ENCODE results near the gene LRRK1. TPM values are rescaled to one million over a fixed set of nuclear protein-coding genes. Genes with fewer than 3 reads are reported as not detected.

Gene LRRK1
- total and polyA plus RNA-seq, 2 of the 13 experiments (the other 11 are each of a cell fraction or from before 2014, with no cell fraction given) = 0.13 to 1.2 TPM

- CTCF ChIA-PET (ENCODE audit: low intra/inter-chr PET ratio, low total read pairs) = no interaction called here
- no peaks in the 10 kb centered on the region for H3K9me3 ChIP-seq (ENCODE audit: low read length)
These were observed 11.2 kb downstream of the LRRK1 start for GRCh38 chr15:100930306-100930848.

GRCh38 chr15:100931143-100931890, 12.2 kb downstream of the LRRK1 start:
- Histone ChIP-seq H2AFZ (ENCODE audit: low read length) (no peak overlapping the region), H3K27ac (ENCODE audit: extremely low read length, insufficient read depth, low read length) (no peak overlapping the region), H4K20me1 (ENCODE audit: insufficient read depth, low read length) (no peaks in the 10 kb centered on the region), H3K4me3 (replicated peaks in 1 of 3; ENCODE audit: insufficient read depth in 1 of 3, low read depth in 2 of 3, low read length in 3 of 3) (no peak overlapping the region), H3K9ac (ENCODE audit: insufficient read depth, low read depth, low read length) (no peak overlapping the region), H3K9me3 (ENCODE audit: low read length) (no peaks in the 10 kb centered on the region), H3K4me1 (ENCODE audit: insufficient read depth, low read length) (no peaks in the 10 kb centered on the region), H3K27me3 (ENCODE audit: control insufficient read depth in 1 of 2, insufficient read depth in 2 of 2, low read length in 2 of 2) (peaks cover 0 to 36% of the 10 kb centered on the region in 2 experiments; a peak in 4 of 5 replicates), H3K4me2 (ENCODE audit: low read depth, low read length) (no peak overlapping the region), H3K36me3 (replicated peaks in 1 of 2; ENCODE audit: control insufficient read depth in 1 of 2, insufficient read depth in 2 of 2, low read length in 2 of 2) (no peaks in the 10 kb centered on the region), H3K79me2 (ENCODE audit: insufficient read depth, low read length) (no peaks in the 10 kb centered on the region)
- in situ Hi-C loops (cut with HindIII; ENCODE audit: extremely low pct_ligation_motif_present, low pct_unique_long_range_greater_than_20kb) (no loop called here), intact Hi-C loops (cut with micrococcal nuclease; ENCODE audit: unreplicated experiment) (no loop called here)
- no TSS peak for BruUV-seq (replicated peaks)
- WGBS (ENCODE audit: low lambda C conversion rate) = 24% methylated on average over 13 of the region's 15 CpGs
- TF ChIP-seq MYNN (CRISPR knock-in tag; IDR thresholded peaks at IDR 0.05; ENCODE audit: low read depth) = no peak
- DNase-seq (ENCODE audit: low spot score) = no peak
- ATAC-seq = no peak
- POLR2A ChIA-PET = no interaction called here
- CTCF ChIA-PET (ENCODE audit: low intra/inter-chr PET ratio, low total read pairs) = no interaction called here
- FAIRE-seq = no peak

More at GRCh38 chr15:100930306-100930848, 11.2 kb downstream of the LRRK1 start:
- H3K27me3 ChIP-seq (ENCODE audit: control insufficient read depth in 1 of 2, insufficient read depth in 2 of 2, low read length in 2 of 2) = peaks cover 0 to 43% of the 10 kb centered on the region in 2 experiments; a peak in 4 of 5 replicates
- in situ Hi-C loops (cut with HindIII; ENCODE audit: extremely low pct_ligation_motif_present, low pct_unique_long_range_greater_than_20kb) (no loop called here), intact Hi-C loops (cut with micrococcal nuclease; ENCODE audit: unreplicated experiment) (no loop called here)
- H2AFZ ChIP-seq (ENCODE audit: low read length) = no peak overlapping the region
- BruUV-seq (replicated peaks) = no TSS peak
- FAIRE-seq (no peak), ATAC-seq (no peak), DNase-seq (ENCODE audit: low spot score) (no peak)
- no peaks in the 10 kb centered on the region for H3K36me3 ChIP-seq (replicated peaks in 1 of 2; ENCODE audit: control insufficient read depth in 1 of 2, insufficient read depth in 2 of 2, low read length in 2 of 2)
- no peak overlapping the region for H3K9ac ChIP-seq (ENCODE audit: insufficient read depth, low read depth, low read length)
- no peaks in the 10 kb centered on the region for H4K20me1 ChIP-seq (ENCODE audit: insufficient read depth, low read length)
- TF ChIP-seq, protein P1, sequence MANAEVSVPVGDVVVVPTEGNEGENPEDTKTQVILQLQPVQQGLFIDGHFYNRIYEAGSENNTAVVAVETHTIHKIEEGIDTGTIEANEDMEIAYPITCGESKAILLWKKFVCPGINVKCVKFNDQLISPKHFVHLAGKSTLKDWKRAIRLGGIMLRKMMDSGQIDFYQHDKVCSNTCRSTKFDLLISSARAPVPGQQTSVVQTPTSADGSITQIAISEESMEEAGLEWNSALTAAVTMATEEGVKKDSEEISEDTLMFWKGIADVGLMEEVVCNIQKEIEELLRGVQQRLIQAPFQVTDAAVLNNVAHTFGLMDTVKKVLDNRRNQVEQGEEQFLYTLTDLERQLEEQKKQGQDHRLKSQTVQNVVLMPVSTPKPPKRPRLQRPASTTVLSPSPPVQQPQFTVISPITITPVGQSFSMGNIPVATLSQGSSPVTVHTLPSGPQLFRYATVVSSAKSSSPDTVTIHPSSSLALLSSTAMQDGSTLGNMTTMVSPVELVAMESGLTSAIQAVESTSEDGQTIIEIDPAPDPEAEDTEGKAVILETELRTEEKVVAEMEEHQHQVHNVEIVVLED (CRISPR knock-in tag; IDR thresholded peaks at IDR 0.05; ENCODE audit: borderline replicate concordance) = no peak
- 93% methylated on average over 3 of the region's 4 CpGs for WGBS (ENCODE audit: low lambda C conversion rate)
- POLR2A ChIA-PET = no interaction called here
- H3K4me1 ChIP-seq (ENCODE audit: insufficient read depth, low read length) = no peaks in the 10 kb centered on the region
- no peaks in the 10 kb centered on the region for H3K79me2 ChIP-seq (ENCODE audit: insufficient read depth, low read length)
- H3K4me3 ChIP-seq (replicated peaks in 1 of 3; ENCODE audit: insufficient read depth in 1 of 3, low read depth in 2 of 3, low read length in 3 of 3) = no peak overlapping the region
- H3K4me2 ChIP-seq (ENCODE audit: low read depth, low read length) = no peak overlapping the region
- H3K27ac ChIP-seq (ENCODE audit: extremely low read length, insufficient read depth, low read length) = no peak overlapping the region
